Trophoblast cell (in vitro differentiated cells and primary cell): ENCODE results near the gene KLHDC10.
"Not testable (repeated sequence)": the region's sequence is repeated elsewhere in the genome, so short reads cannot be mapped to it uniquely, and the experiment has no call there.

ENCODE experiments used
- DNase-seq, 2 donors: peaks; one replicate each; pipeline ENCODE4 v3.0.0-alpha.2; 2016
- H2AFZ ChIP-seq: 2 replicates; pipeline ENCODE4 v1.6.1; 2013; ENCODE audit warnings: low read length, moderate library complexity, mild to moderate bottlenecking; ENCODE audit not compliant: insufficient read depth, poor library complexity
- H2AK5ac ChIP-seq: 2 replicates; pipeline ENCODE4 v1.6.1; 2013; ENCODE audit warnings: mild to moderate bottlenecking, low read length
- H2BK120ac ChIP-seq: 2 replicates; pipeline ENCODE4 v1.6.1; 2013; ENCODE audit warnings: low read length, mild to moderate bottlenecking, moderate library complexity; ENCODE audit not compliant: insufficient read depth, poor library complexity
- H2BK12ac ChIP-seq: 2 replicates; pipeline ENCODE4 v1.6.1; 2013; ENCODE audit warnings: mild to moderate bottlenecking, low read length, moderate library complexity
- H2BK5ac ChIP-seq: 2 replicates; pipeline ENCODE4 v1.6.1; 2013; ENCODE audit warnings: low read length, low read depth, moderate library complexity, mild to moderate bottlenecking; ENCODE audit not compliant: poor library complexity
- H3K14ac ChIP-seq: 2 replicates; pipeline ENCODE4 v1.6.1; 2013; ENCODE audit warnings: mild to moderate bottlenecking, low read length
- H3K18ac ChIP-seq: 2 replicates; pipeline ENCODE4 v1.6.1; 2013; ENCODE audit warnings: mild to moderate bottlenecking, low read length
- H3K23ac ChIP-seq: 2 replicates; pipeline ENCODE4 v1.6.1; 2013; ENCODE audit warnings: low read length
- H3K27ac ChIP-seq: 2 replicates; pipeline ENCODE4 v1.5.1; 2013; ENCODE audit warnings: low read depth, mild to moderate bottlenecking, inconsistent platforms, low read length, moderate library complexity
- H3K27me3 ChIP-seq: 2 replicates; pipeline ENCODE4 v1.6.1; 2013; ENCODE audit warnings: inconsistent platforms, mild to moderate bottlenecking, low read length, moderate library complexity; ENCODE audit not compliant: insufficient read depth
- H3K36me3 ChIP-seq, 2 experiments: 1 replicate in 1 of 2; 2 replicates in 1 of 2; pipeline ENCODE4 v1.6.1; 2013; ENCODE audit warnings: low read length in 2 of 2, mild to moderate bottlenecking in 2 of 2, moderate library complexity in 1 of 2; ENCODE audit not compliant: insufficient read depth in 2 of 2, control insufficient read depth in 1 of 2
- H3K4ac ChIP-seq: 2 replicates; pipeline ENCODE4 v1.6.1; 2013; ENCODE audit warnings: low read depth, mild to moderate bottlenecking, low read length, moderate library complexity
- H3K4me1 ChIP-seq, 2 experiments: 1 replicate in 1 of 2; 2 replicates in 1 of 2; pipeline ENCODE4 v1.6.1; 2013; ENCODE audit warnings: low read length in 2 of 2, mild to moderate bottlenecking in 2 of 2, moderate library complexity in 1 of 2; ENCODE audit not compliant: insufficient read depth in 2 of 2, control insufficient read depth in 1 of 2
- H3K4me2 ChIP-seq: 2 replicates; pipeline ENCODE4 v1.6.1; 2013; ENCODE audit warnings: inconsistent platforms, mild to moderate bottlenecking, low read length, moderate library complexity
- H3K4me3 ChIP-seq: 2 replicates; pipeline ENCODE4 v1.5.1; 2013; ENCODE audit warnings: mild to moderate bottlenecking, low read depth, low read length, inconsistent platforms
- H3K79me1 ChIP-seq: one replicate; pipeline ENCODE4 v1.6.1; 2013; ENCODE audit warnings: low read length
- H3K79me2 ChIP-seq: 2 replicates; pipeline ENCODE4 v1.6.1; 2013; ENCODE audit warnings: low read length, mild to moderate bottlenecking; ENCODE audit not compliant: control insufficient read depth, insufficient read depth, poor library complexity
- H3K9ac ChIP-seq: 2 replicates; pipeline ENCODE4 v1.6.1; 2013; ENCODE audit warnings: mild to moderate bottlenecking, low read length
- H3K9me3 ChIP-seq: 2 replicates; pipeline ENCODE4 v1.6.1; 2013; ENCODE audit warnings: low read depth, mild to moderate bottlenecking, control low read depth, inconsistent platforms, low read length; ENCODE audit not compliant: insufficient read depth
- H4K12ac ChIP-seq: 2 replicates; pipeline ENCODE4 v1.6.1; 2013; ENCODE audit warnings: low read depth, mild to moderate bottlenecking, low read length, moderate library complexity
- H4K8ac ChIP-seq: 2 replicates; pipeline ENCODE4 v1.6.1; 2013; ENCODE audit warnings: low read depth, mild to moderate bottlenecking, low read length, moderate library complexity
- H4K91ac ChIP-seq: one replicate; pipeline ENCODE4 v1.6.1; 2013; ENCODE audit warnings: low read depth, mild to moderate bottlenecking, low read length, moderate library complexity
- WGBS: extraction: QIAGEN DNeasy Blood & Tissue Kit; methylation state at CpG from one replicate; pipeline ENCODE4 v1.1.7; 2013; ENCODE audit warnings: missing lambda C conversion rate; ENCODE audit not compliant: insufficient read length, insufficient coverage; ENCODE audit errors: extremely low coverage; 5-methylcytosine and 5-hydroxymethylcytosine counted together

The KLHDC10 gene

DNA sequence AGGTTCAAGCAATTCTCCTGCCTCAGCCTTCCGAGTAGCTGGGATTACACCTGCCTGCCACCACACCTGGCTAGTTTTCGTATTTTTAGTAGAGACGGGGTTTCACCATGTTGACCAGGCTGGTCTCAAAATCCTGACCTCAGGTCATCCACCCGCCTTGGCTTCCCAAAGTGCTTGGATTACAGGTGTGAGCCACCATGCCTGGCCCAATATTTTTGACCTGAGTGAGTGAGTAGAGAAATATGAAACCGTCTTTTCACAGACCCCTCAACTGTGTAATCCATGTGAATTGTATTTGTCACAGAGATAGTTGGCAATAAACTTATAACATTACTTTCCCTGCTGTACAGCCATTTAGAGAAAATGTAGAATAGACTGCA, 43.1 kb downstream of the KLHDC10 start:
- not testable (repeated sequence) for H3K79me1 ChIP-seq, H2BK120ac ChIP-seq, H3K27me3 ChIP-seq, H4K12ac ChIP-seq, H2AK5ac ChIP-seq, H2AFZ ChIP-seq, H4K8ac ChIP-seq, H3K27ac ChIP-seq, H3K4me3 ChIP-seq, H3K4me1 ChIP-seq, H3K18ac ChIP-seq, H3K4me2 ChIP-seq, H3K9ac ChIP-seq, H3K4ac ChIP-seq, H3K14ac ChIP-seq, H3K9me3 ChIP-seq, H2BK5ac ChIP-seq, H2BK12ac ChIP-seq, H3K23ac ChIP-seq, H4K91ac ChIP-seq, H3K79me2 ChIP-seq, H3K36me3 ChIP-seq
- WGBS, result no CpG with 5 or more reads among the region's 5 CpGs
- DNase-seq, result peak; percentile 51 to 63

- no CpG with 5 or more reads among the region's 4 CpGs for WGBS
- H3K36me3 ChIP-seq, result peaks cover 0 to 2% of the 10 kb centered on the region in 2 experiments
- no peak overlapping the region for H3K4me2 ChIP-seq
- no peak overlapping the region for H3K18ac ChIP-seq
- no peak overlapping the region for H2BK120ac ChIP-seq
- H3K14ac ChIP-seq, result no peak overlapping the region
- H3K9me3 ChIP-seq, result no peaks in the 10 kb centered on the region
- no peaks in the 10 kb centered on the region for H3K79me2 ChIP-seq
- no peaks in the 10 kb centered on the region for H3K27me3 ChIP-seq
- H2BK12ac ChIP-seq, result no peak overlapping the region
- no peak overlapping the region for H3K4ac ChIP-seq
- no peak overlapping the region for H3K9ac ChIP-seq
- no peak overlapping the region for H3K4me3 ChIP-seq
- no peak overlapping the region for H3K23ac ChIP-seq
- no peak overlapping the region for H4K12ac ChIP-seq
- no peak overlapping the region for H4K8ac ChIP-seq
- DNase-seq, result peak; percentile 10 to 74
- peaks cover 0 to 3% of the 10 kb centered on the region in 2 experiments for H3K4me1 ChIP-seq
- no peak overlapping the region for H3K27ac ChIP-seq
- H3K79me1 ChIP-seq, result no peaks in the 10 kb centered on the region
- no peak overlapping the region for H2BK5ac ChIP-seq
- H4K91ac ChIP-seq, result no peak overlapping the region
- H2AFZ ChIP-seq, result no peak overlapping the region
- H2AK5ac ChIP-seq, result no peak overlapping the region
Measured at GRCh38 chr7:130113887-130114286, 43.6 kb downstream of the KLHDC10 start.

DNA sequence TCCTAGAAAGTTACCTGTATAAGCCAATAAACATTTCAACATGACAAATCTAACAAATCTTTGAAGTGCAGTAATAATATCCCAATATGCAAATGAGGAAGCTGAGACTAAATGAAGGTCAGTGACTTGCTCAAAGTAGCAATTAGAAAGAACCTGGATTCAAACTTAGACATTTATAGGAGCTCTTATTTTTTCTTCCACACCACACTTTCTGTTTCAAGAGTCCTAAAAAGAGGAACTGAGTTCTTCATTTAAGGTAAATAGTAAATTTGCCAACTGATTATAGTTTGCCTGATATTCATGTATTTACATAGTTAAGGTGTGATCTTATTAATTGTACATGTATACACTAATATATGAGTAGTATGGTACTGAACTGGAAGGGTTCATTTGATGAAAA, 44.0 kb downstream of the KLHDC10 start:
- no peak overlapping the region for H3K14ac ChIP-seq
- H3K4me3 ChIP-seq, result no peak overlapping the region
- no peak overlapping the region for H3K18ac ChIP-seq
- H3K79me1 ChIP-seq, result no peaks in the 10 kb centered on the region
- no peak overlapping the region for H4K91ac ChIP-seq
- H3K4me1 ChIP-seq, result peaks cover 0 to 3% of the 10 kb centered on the region in 2 experiments
- H2AK5ac ChIP-seq, result no peak overlapping the region
- H3K36me3 ChIP-seq, result peaks cover 0 to 2% of the 10 kb centered on the region in 2 experiments
- H4K12ac ChIP-seq, result no peak overlapping the region
- no peaks in the 10 kb centered on the region for H3K27me3 ChIP-seq
- H2AFZ ChIP-seq, result no peak overlapping the region
- no peak overlapping the region for H3K27ac ChIP-seq
- H3K4me2 ChIP-seq, result no peak overlapping the region
- H3K79me2 ChIP-seq, result no peaks in the 10 kb centered on the region
- no peak overlapping the region for H3K9ac ChIP-seq
- H4K8ac ChIP-seq, result no peak overlapping the region
- no peak overlapping the region for H2BK12ac ChIP-seq
- no peak overlapping the region for H3K23ac ChIP-seq
- H2BK5ac ChIP-seq, result no peak overlapping the region
- no peaks in the 10 kb centered on the region for H3K9me3 ChIP-seq
- DNase-seq, result no peak
- no peak overlapping the region for H2BK120ac ChIP-seq
- H3K4ac ChIP-seq, result no peak overlapping the region

- no peak overlapping the region for H4K8ac ChIP-seq
- H3K4me3 ChIP-seq, result no peak overlapping the region
- H4K91ac ChIP-seq, result no peak overlapping the region
- H2AFZ ChIP-seq, result no peak overlapping the region
- H3K4me2 ChIP-seq, result no peak overlapping the region
- peaks cover 0 to 2% of the 10 kb centered on the region in 2 experiments for H3K36me3 ChIP-seq
- no peak overlapping the region for H2BK120ac ChIP-seq
- H2BK5ac ChIP-seq, result no peak overlapping the region
- no peak overlapping the region for H4K12ac ChIP-seq
- peaks cover 0 to 3% of the 10 kb centered on the region in 2 experiments for H3K4me1 ChIP-seq
- H2AK5ac ChIP-seq, result no peak overlapping the region
- no CpG with 5 or more reads among the region's 2 CpGs for WGBS
- no peaks in the 10 kb centered on the region for H3K79me2 ChIP-seq
- no peaks in the 10 kb centered on the region for H3K27me3 ChIP-seq
- no peak overlapping the region for H3K4ac ChIP-seq
- H3K9me3 ChIP-seq, result no peaks in the 10 kb centered on the region
- H3K27ac ChIP-seq, result no peak overlapping the region
- no peak overlapping the region for H2BK12ac ChIP-seq
- no peaks in the 10 kb centered on the region for H3K79me1 ChIP-seq
- H3K18ac ChIP-seq, result no peak overlapping the region
- H3K14ac ChIP-seq, result no peak overlapping the region
- no peak overlapping the region for H3K9ac ChIP-seq
- no peak overlapping the region for H3K23ac ChIP-seq
- DNase-seq, result peak; percentile 79 to 88
Measured at GRCh38 chr7:130114776-130115175, 44.4 kb downstream of the KLHDC10 start.
